Left cardiac atrium (tissue), 4 donors: ENCODE results near the gene CHST7. TPM values are rescaled to one million over a fixed set of nuclear protein-coding genes. Genes with fewer than 3 reads are reported as not detected.
A peak's percentile ranks its signal among the peaks of the same experiment; 100 is the strongest.
"Not testable (repeated sequence)": the region's sequence is repeated elsewhere in the genome, so short reads cannot be mapped to it uniquely, and the experiment has no call there.

Source experiments
- ATAC-seq, 2 donors: fragments of 200-7000 bp; cut with Tn5 transposase; one replicate each; pipeline ENCODE4 v1.9.1; 2020; ENCODE audit warnings: mild to moderate bottlenecking in 2 of 2, moderate library complexity in 2 of 2
- DNase-seq: peaks from one replicate; pipeline ENCODE4 v3.0.0-alpha.2; 2020
- intact Hi-C, 2 donors: fragments of 100-400 bp; cut with DNase I; formaldehyde crosslinking; loops; one replicate each; pipeline versions ENCODE4 v1.14.1 to v1.15.1; 2022 to 2023
- long read RNA-seq: library from polyadenylated mRNA; unstranded; transcript quantifications from one replicate; pipeline ENCODE4 v2.0.0, GENCODE V29; 2021
- total RNA-seq, 2 donors: library from RNA; stranded (reverse); fragmentation: NEBNext Ultra II Directional; extraction: Animal tissue kit (Norgen Biotek cat#: 25700); gene quantifications; one replicate each; pipeline ENCODE4 v1.2.1, GENCODE V29; 2021
- donor health status: DM: no; HTN: yes; CAD: no.
- donor health status: DM: no; HTN: yes; CAD: no; lungs with severe emphysema.
- donor health status: DM: yes; HTN: yes; CAD: no.
- donor health status: Dilated cardiomyopathy.

CHST7 gene
- total RNA-seq = 10 to 100 TPM; 11.8 to 29.0 TPM
- long read RNA-seq, transcript CHST7-201 (2 exons, 2,289 nt) = major isoform, 12 of 13 reads
- long read RNA-seq, partial matches to known transcripts = 0 of 13 reads
- long read RNA-seq, other reads (novel, unspliced or antisense) = 1 of 13 reads

GRCh38 chrX:46573331-46573891, at the start of gene CHST7:
TSS of gene CHST7 (plus strand) at chrX:46573765. CDS start at chrX:46573932, 167 bp downstream.
- intact Hi-C loops = loop anchor here in 1 of 2 donors (10.0 kb wide), 1 partner anchor 71 kb away; no protein-coding TSS in a partner anchor
- ATAC-seq (peak; percentile 84 to 90), DNase-seq (peak; percentile 79)

GRCh38 chrX:46528640-46529039, 44.9 kb upstream of the CHST7 start:
- ATAC-seq, intact Hi-C loops, DNase-seq: not testable (repeated sequence)

DNA sequence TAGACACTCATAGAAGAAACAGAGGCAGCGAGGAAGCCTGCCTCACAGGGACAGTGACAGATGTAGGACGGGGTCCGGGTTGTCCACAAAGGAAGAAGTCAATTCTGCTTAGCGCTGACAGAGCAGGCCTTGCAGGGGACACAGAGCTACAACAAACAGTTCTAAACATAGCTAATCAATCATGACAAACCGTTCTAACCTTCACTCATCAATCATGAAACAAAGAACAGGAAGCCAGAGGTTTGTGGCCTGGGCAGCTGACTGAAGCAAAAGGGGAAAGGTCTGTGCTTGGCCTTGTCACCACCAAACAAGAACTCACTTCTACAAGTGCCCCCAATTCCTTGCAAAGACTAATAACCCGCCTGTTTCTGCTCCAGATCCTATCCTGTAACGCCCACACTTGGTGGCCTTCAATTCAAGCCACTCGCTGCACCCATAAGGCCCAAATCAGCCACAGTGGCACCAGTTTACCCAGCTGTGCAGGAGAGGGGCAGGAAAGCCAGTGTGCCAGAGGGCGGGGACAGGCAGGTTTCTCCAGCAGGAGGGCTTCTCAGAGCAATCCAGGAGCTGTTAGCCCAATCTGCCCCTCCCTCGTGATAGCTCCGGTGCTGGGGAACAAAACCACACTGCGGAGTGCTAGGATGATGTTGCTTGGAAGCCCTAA, 43.7 kb upstream of the CHST7 start:
- intact Hi-C loops, DNase-seq, ATAC-seq: not testable (repeated sequence)

DNA sequence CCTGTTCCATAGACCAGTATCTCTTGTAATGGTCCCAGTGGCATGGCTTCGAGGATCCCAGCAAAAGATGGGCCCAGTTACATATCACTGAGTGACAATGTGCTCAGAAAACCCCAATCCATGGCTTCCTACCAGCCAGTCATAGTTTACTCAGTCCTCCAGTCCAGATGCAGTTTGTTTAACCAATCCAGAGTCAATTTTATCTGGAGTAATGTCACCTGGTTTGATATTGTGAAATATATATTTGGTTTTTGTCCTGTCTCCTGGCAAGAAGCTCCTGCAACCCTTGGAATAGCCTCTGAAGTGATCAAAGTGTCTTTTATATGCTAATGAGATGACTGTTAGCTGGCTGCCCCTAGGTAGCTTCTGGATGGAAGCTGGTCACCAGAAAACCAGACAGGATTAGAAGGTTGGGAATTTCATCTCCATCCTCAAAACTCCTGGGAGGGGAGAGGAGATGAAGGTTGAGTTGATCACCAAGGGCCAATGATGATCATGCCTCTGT, 43.1 kb upstream of the CHST7 start:
- intact Hi-C loops, DNase-seq: not testable (repeated sequence)

DNA sequence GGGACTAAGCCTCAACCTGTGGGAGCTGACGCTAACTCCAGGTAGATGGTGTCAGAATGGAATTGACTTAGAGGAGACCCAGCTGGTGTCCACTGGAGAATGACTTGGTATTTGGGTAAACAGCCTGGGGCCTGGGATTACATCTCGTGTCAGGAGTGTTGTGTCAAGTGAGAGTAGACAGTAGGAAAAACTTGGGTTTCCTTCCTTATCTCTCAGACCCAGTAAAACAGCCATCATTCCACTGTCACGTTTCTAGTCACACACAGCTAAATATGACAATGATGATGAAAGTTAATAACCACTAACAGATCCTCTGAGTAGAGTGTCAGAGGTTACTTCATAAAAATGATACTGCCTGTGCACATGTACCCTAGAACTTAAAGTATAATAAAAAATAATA, 42.1 kb upstream of the CHST7 start:
- no peak for ATAC-seq
- intact Hi-C loops = no loop called here

More for the DNA sequence above, 43.1 kb upstream of the CHST7 start:
- ATAC-seq = not testable (repeated sequence)

DNA sequence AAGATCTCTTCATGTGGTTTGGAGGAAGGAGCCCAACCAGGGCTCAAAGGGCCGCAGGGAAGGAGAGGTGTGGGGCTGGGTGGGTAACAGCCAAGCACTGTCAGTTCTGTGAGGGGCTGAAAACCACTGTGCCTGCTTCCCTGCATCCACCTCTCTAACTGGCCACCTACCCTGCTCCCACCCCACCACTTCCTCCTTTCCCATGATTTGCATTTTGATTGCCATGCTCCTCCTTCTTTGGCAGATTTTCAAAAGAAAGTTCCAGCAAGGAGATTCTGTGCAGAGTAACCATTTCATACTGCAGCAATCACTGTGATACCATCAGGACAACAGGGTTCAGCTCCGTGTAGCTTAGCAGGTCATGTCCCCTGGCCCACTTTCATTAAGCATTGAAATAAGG, 30.1 kb upstream of the CHST7 start:
- intact Hi-C loops = loop anchor here in 1 of 2 donors (10.0 kb wide), 1 partner anchor 251 kb away; no protein-coding TSS in a partner anchor
- no peak for ATAC-seq
- no peak for DNase-seq

More for the DNA sequence above, 42.1 kb upstream of the CHST7 start:
- DNase-seq = no peak

GRCh38 chrX:46544527-46544926, 29.0 kb upstream of the CHST7 start:
- ATAC-seq, DNase-seq: not testable (repeated sequence)
- intact Hi-C loops = loop anchor here in 1 of 2 donors (10.0 kb wide), 1 partner anchor 250 kb away; no protein-coding TSS in a partner anchor

- intact Hi-C loops = loop anchor here in 1 of 2 donors (10.0 kb wide), 1 partner anchor 249 kb away; no protein-coding TSS in a partner anchor
- ATAC-seq (peak; percentile 96), DNase-seq (peak; percentile 95)
These were observed 28.2 kb upstream of the CHST7 start, which contains the start of gene ZNF674 for GRCh38 chrX:46545111-46546005. TSS of gene ZNF674 (minus strand) at chrX:46545421. CDS start at chrX:46542087, 3,334 bp downstream.

- intact Hi-C loops = loop anchor here in 1 of 2 donors (10.0 kb wide), 1 partner anchor 247 kb away; no protein-coding TSS in a partner anchor
- ATAC-seq = no peak
- DNase-seq = no peak
These were observed 25.7 kb upstream of the CHST7 start for GRCh38 chrX:46547857-46548256.

DNA sequence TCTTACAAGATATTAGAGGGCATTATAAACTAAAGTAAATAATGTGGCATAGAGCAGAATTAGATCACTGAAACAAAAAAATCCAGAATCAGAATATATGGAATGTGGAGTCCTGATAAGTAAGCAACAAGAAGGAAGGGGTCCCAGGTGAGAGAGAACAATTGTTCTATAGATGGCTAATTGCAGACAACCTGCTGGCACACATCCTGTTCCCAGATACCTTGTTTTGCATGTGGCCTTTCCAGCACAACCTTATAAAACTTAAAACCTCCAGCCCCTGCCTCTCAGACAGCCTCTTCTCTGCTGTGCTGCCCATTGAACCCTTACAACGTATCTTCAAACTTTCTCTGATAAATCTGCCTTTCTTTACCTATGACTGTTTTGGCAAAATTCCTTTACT, 23.7 kb upstream of the CHST7 start:
- intact Hi-C loops = loop anchor here in 1 of 2 donors (10.0 kb wide), 1 partner anchor 245 kb away; no protein-coding TSS in a partner anchor
- ATAC-seq = no peak

GRCh38 chrX:46551494-46552128, 22.0 kb upstream of the CHST7 start:
- intact Hi-C loops = no loop called here
- ATAC-seq (peak in 1 of 2 donors; percentile 61), DNase-seq (no peak)

More for the DNA sequence above, 23.7 kb upstream of the CHST7 start:
- no peak for DNase-seq

- ATAC-seq = no peak
- intact Hi-C loops = no loop called here
- DNase-seq = no peak
These were observed 19.6 kb upstream of the CHST7 start for GRCh38 chrX:46553935-46554334.

DNA sequence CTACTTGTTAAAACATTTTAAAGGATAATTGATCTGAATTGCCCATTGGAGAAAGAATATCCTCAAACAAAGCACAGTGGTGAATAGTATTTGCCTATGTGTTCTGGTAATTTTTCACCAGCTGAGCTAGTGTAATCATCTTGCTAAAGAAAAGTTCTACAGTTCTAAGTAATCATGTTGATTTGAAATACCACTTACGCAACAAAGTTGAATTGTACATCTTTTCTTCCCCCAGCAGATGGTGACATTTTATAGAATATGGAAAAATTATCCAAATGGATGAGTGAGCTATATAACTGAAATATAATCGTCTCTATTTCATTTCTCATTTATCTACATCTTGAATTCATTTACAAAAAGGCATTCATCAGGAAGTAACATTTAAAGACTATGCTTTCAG, 18.6 kb upstream of the CHST7 start:
- intact Hi-C loops = loop anchor here in 1 of 2 donors (5.0 kb wide), 2 partner anchors 87 to 132 kb away; no protein-coding TSS in a partner anchor

DNA sequence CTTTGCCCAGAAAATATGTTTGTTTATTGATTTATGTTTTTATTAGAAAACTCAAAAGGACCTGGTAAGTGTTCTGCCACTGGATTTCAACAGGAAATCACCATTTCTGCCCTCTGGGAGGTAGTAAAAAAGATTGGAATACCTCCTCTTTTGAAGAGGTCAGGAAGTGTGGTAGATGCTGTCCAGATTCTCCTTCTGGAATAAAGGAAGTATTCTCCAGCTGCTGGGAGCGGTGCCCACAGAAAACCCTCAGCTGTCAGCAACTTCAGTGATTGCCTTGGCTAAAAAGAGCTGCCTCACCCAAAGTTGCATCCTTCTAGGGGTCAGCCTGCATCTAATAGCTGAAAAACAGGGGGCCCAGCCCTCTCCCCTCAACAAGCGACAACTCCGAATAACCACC, 14.5 kb upstream of the CHST7 start:
- no peak for ATAC-seq
- DNase-seq = no peak
- intact Hi-C loops = loop anchor here in 1 of 2 donors (5.0 kb wide), 2 partner anchors 83 to 128 kb away; no protein-coding TSS in a partner anchor

More for the DNA sequence above, 18.6 kb upstream of the CHST7 start:
- peak in 1 of 2 donors; percentile 34 for ATAC-seq
- no peak for DNase-seq

DNA sequence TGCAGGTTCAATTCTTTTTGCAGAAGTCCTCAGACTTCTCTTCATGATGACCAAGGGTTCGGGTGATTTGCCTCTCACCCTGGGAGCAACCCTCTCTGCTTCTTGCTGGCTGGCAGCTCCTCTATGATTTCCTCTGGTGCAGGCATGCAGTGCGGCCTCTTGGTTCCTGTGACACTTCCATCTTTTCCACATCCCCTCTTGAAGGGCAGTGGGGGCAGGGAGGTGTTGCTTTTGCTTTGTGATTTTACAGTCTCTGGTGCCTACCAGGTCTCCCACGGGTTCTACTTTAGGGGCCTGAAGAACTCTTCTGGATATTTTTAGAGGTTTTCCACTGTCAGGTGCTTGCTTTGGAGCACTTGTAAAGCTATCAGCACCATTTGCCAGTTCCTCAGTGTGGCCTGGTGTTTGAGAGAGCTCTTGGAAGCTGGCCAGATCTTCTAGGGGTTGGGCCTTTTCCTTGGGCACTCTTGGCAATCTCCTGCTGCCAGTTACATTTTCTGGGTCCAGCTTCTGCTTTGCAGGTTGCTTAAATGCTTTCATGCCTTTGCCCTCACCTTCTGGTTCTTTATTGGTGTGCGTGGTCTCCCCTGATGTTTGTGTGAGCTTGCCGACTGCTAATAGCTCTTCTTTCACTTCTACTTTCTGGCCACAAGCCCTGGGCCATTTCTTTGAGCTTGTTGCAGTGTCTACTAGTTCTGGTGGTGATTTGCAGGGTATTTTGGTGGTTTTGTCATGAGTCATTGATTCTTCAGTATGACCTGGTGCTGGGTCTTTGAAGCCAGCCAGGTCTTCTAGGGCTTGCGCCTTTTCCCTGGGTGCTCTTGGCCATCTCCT, 11.5 kb upstream of the CHST7 start:
- ATAC-seq = peak; percentile 34 to 38
- DNase-seq = no peak
- intact Hi-C loops = no loop called here

DNA sequence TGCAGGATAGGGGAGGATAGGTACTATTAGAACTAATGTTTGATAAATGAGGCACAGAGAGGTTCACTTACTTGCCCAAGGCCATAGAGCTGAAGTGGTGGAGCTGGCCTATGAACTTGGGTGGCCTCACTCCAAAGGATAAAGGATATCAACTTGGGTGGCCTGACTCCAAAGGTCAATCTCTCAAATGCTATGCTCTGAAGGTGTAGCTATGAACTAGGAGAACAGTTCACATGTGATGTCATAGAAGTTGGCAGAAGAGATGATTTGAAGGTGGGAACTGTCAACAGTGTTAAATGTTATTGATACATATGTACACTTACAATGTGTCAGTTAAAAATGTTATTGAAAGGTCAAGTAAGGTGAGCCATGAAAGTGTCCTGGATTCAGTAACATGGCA, 6.2 kb upstream of the CHST7 start:
- DNase-seq (no peak), ATAC-seq (no peak)
- intact Hi-C loops = no loop called here

- intact Hi-C loops = loop anchor here in 1 of 2 donors (10.0 kb wide), 1 partner anchor 75 kb away; no protein-coding TSS in a partner anchor
- no peak for ATAC-seq
- peak; percentile 32 for DNase-seq
These were observed 3.9 kb upstream of the CHST7 start for GRCh38 chrX:46569621-46570020.
